ENCODE data around the gene CPOX. TPM values are rescaled to one million over a fixed set of nuclear protein-coding genes. Genes with fewer than 3 reads are reported as not detected.

The CPOX gene
- total RNA-seq, 1 donor from 2014 or later, result 16.1 TPM

GRCh38 chr3:98596087-98596486, 2.7 kb upstream of the CPOX start:
- no peak for DNase-seq

GRCh38 chr3:98594628-98595324, 1.4 kb upstream of the CPOX start:
- DNase-seq, result no peak

- no peak for DNase-seq
These were observed 971 bp downstream of the CPOX start for GRCh38 chr3:98592345-98592935.

- DNase-seq, result no peak
These were observed 3.9 kb downstream of the CPOX start for GRCh38 chr3:98589331-98590036.

GRCh38 chr3:98588065-98588464, 5.3 kb downstream of the CPOX start:
- no peak for DNase-seq

GRCh38 chr3:98587654-98588053, 5.8 kb downstream of the CPOX start:
- DNase-seq, result no peak

GRCh38 chr3:98584547-98584946, 8.9 kb downstream of the CPOX start:
- DNase-seq, result no peak

GRCh38 chr3:98583766-98584165, 9.6 kb downstream of the CPOX start:
- DNase-seq, result no peak

GRCh38 chr3:98582042-98582441, 11.4 kb downstream of the CPOX start:
- DNase-seq, result no peak

- no peak for DNase-seq
These were observed 11.9 kb downstream of the CPOX start for GRCh38 chr3:98581474-98581873.

GRCh38 chr3:98580401-98581386, 12.7 kb downstream of the CPOX start:
- no peak for DNase-seq

GRCh38 chr3:98577178-98577895, 16.1 kb downstream of the CPOX start:
- no peak for DNase-seq

GRCh38 chr3:98574132-98574531, 19.3 kb downstream of the CPOX start:
- no peak for DNase-seq

GRCh38 chr3:98573181-98573728, 20.2 kb downstream of the CPOX start:
- no peak for DNase-seq

GRCh38 chr3:98568402-98568801, 25.0 kb downstream of the CPOX start:
- DNase-seq, result no peak

GRCh38 chr3:98567666-98568270, 25.6 kb downstream of the CPOX start:
- no peak for DNase-seq

GRCh38 chr3:98565843-98566242, 27.6 kb downstream of the CPOX start:
- no peak for DNase-seq

GRCh38 chr3:98565237-98565643, 28.2 kb downstream of the CPOX start:
- no peak for DNase-seq

GRCh38 chr3:98564282-98565005, 29.0 kb downstream of the CPOX start:
- DNase-seq, result no peak

- no peak for DNase-seq
These were observed 29.6 kb downstream of the CPOX start for GRCh38 chr3:98563661-98564281.

All from skin of body (tissue), 2 donors.